Neural progenitor cell (in vitro differentiated cells): ENCODE results near the gene UBE2I. TPM values are rescaled to one million over a fixed set of nuclear protein-coding genes. Genes with fewer than 3 reads are reported as not detected.
A peak's percentile ranks its signal among the peaks of the same experiment; 100 is the strongest.

Experiments
- DNase-seq: peaks from one replicate; pipeline ENCODE4 v3.0.0-alpha.2; 2016; ENCODE audit warnings: low spot score
- H2AFZ ChIP-seq: fragments of 200-600 bp; sonication (generic); replicated peaks from 2 replicates; pipeline ENCODE4 v1.6.1; 2016; ENCODE audit warnings: antibody characterized with exemption
- H3F3A ChIP-seq: fragments of 200-600 bp; sonication (generic); 2 replicates; pipeline ENCODE4 v1.6.1; 2016; ENCODE audit warnings: antibody characterized with exemption, low read depth
- H3K27ac ChIP-seq: fragments of 200-600 bp; sonication (generic); 2 replicates; pipeline ENCODE4 v1.5.1; 2016; ENCODE audit warnings: mild to moderate bottlenecking
- H3K27me3 ChIP-seq: fragments of 200-600 bp; sonication (generic); 2 replicates; pipeline ENCODE4 v1.6.1; 2016; ENCODE audit warnings: mild to moderate bottlenecking, moderate library complexity
- H3K36me3 ChIP-seq: fragments of 200-600 bp; sonication (generic); 2 replicates; pipeline ENCODE4 v1.5.1; 2016
- H3K4me1 ChIP-seq: fragments of 200-600 bp; sonication (generic); 2 replicates; pipeline ENCODE4 v1.6.1; 2016; ENCODE audit warnings: mixed run types
- H3K4me2 ChIP-seq: fragments of 200-600 bp; sonication (generic); 2 replicates; pipeline ENCODE4 v1.6.1; 2016
- H3K4me3 ChIP-seq: fragments of 200-600 bp; sonication (generic); 2 replicates; pipeline ENCODE4 v1.5.1; 2016
- H3K79me2 ChIP-seq: fragments of 200-600 bp; sonication (generic); 2 replicates; pipeline ENCODE4 v1.6.1; 2016; ENCODE audit warnings: low read depth
- H3K9ac ChIP-seq: fragments of 200-600 bp; sonication (generic); 2 replicates; pipeline ENCODE4 v1.6.1; 2016
- H3K9me3 ChIP-seq: fragments of 200-600 bp; sonication (generic); 2 replicates; pipeline ENCODE4 v1.5.1; 2016; ENCODE audit warnings: low read depth
- H4K20me1 ChIP-seq: fragments of 200-600 bp; sonication (generic); 2 replicates; pipeline ENCODE4 v1.6.1; 2016; ENCODE audit warnings: low read depth
- H3K27ac Mint-ChIP-seq: 3 replicates; pipeline ENCODE4 v1.8.0; 2021; ENCODE audit warnings: mixed read lengths
- H3K27me3 Mint-ChIP-seq: 2 replicates; pipeline ENCODE4 v1.8.0; 2022; ENCODE audit warnings: low read depth, mild to moderate bottlenecking, inconsistent platforms, moderate library complexity, mixed read lengths; ENCODE audit not compliant: insufficient read depth
- H3K36me3 Mint-ChIP-seq: 3 replicates; pipeline ENCODE4 v1.8.0; 2021; ENCODE audit warnings: mixed read lengths
- H3K4me1 Mint-ChIP-seq: 3 replicates; pipeline ENCODE4 v1.8.0; 2021; ENCODE audit warnings: mixed read lengths
- H3K4me3 Mint-ChIP-seq: 3 replicates; pipeline ENCODE4 v1.8.0; 2021; ENCODE audit warnings: mild to moderate bottlenecking, moderate library complexity, mixed read lengths
- H3K9me3 Mint-ChIP-seq: 3 replicates; pipeline ENCODE4 v1.8.0; 2020; ENCODE audit warnings: mixed read lengths
- CTCF ChIP-seq: fragments of 200-600 bp; sonication (generic); IDR thresholded peaks from 2 replicates; pipeline ENCODE4 v1.5.1; 2017; ENCODE audit warnings: antibody characterized with exemption, mild to moderate bottlenecking
- EZH2 ChIP-seq: fragments of 200-600 bp; sonication (generic); IDR thresholded peaks from 2 replicates; pipeline ENCODE4 v1.6.1; 2017; ENCODE audit warnings: antibody characterized with exemption, mild to moderate bottlenecking, moderate library complexity
- EZH2phosphoT487 ChIP-seq: fragments of 200-600 bp; sonication (generic); IDR thresholded peaks from 2 replicates; pipeline ENCODE4 v1.6.1; 2017; ENCODE audit warnings: antibody characterized with exemption
- total RNA-seq: library from RNA; depleted of rRNA; stranded (reverse); fragments of >200 nt; gene quantifications from 2 replicates; pipeline ENCODE4 v1.2.3, GENCODE V29; 2015; ENCODE audit warnings: low replicate concordance

UBE2I gene
- total RNA-seq, 1 donor from 2014 or later = 239 TPM

GRCh38 chr16:1335211-1335971 lies 26.0 kb downstream of the UBE2I start:
- Histone ChIP-seq H3K79me2 (no peaks in the 10 kb centered on the region), H3K27ac (no peak overlapping the region), H3F3A (peaks cover 20% of the 10 kb centered on the region), H3K36me3 (no peaks in the 10 kb centered on the region), H3K9me3 (no peaks in the 10 kb centered on the region), H2AFZ (no peak overlapping the region), H3K27me3 (peaks cover 99% of the 10 kb centered on the region), H3K9ac (no peak overlapping the region), H3K4me2 (no peak overlapping the region), H3K4me3 (no peak overlapping the region), H4K20me1 (peaks cover 52% of the 10 kb centered on the region), H3K4me1 (peaks cover 16% of the 10 kb centered on the region)
- TF ChIP-seq CTCF = no peak
- TF ChIP-seq EZH2 = no peak
- TF ChIP-seq EZH2phosphoT487 = no peak
- Mint-ChIP-seq H3K4me3 (peak overlapping the region; percentile 73), H3K36me3 (no peaks in the 10 kb centered on the region), H3K27ac (no peak overlapping the region), H3K4me1 (peaks cover 36% of the 10 kb centered on the region), H3K27me3 (peaks cover 15% of the 10 kb centered on the region), H3K9me3 (no peaks in the 10 kb centered on the region)
- DNase-seq = no peak

GRCh38 chr16:1335996-1336395 lies 26.6 kb downstream of the UBE2I start:
- peaks cover 15% of the 10 kb centered on the region for H3K27me3 Mint-ChIP-seq
- peaks cover 99% of the 10 kb centered on the region for H3K27me3 ChIP-seq

GRCh38 chr16:1336619-1337018 lies 27.2 kb downstream of the UBE2I start:
- DNase-seq = no peak
- Mint-ChIP-seq H3K36me3 (no peaks in the 10 kb centered on the region), H3K9me3 (no peaks in the 10 kb centered on the region), H3K27ac (peak overlapping the region; percentile 74), H3K4me3 (peak overlapping the region; percentile 73), H3K4me1 (peaks cover 34% of the 10 kb centered on the region), H3K27me3 (peaks cover 13% of the 10 kb centered on the region)
- Histone ChIP-seq H3F3A (peaks cover 16% of the 10 kb centered on the region), H3K9me3 (no peaks in the 10 kb centered on the region), H3K79me2 (no peaks in the 10 kb centered on the region), H3K4me2 (no peak overlapping the region), H3K4me3 (no peak overlapping the region), H3K27me3 (peaks cover 99% of the 10 kb centered on the region), H3K4me1 (peaks cover 13% of the 10 kb centered on the region), H3K36me3 (no peaks in the 10 kb centered on the region), H2AFZ (no peak overlapping the region), H3K9ac (no peak overlapping the region), H3K27ac (no peak overlapping the region), H4K20me1 (peaks cover 52% of the 10 kb centered on the region)
- no peak for TF ChIP-seq CTCF
- no peak for TF ChIP-seq EZH2
- TF ChIP-seq EZH2phosphoT487 = no peak

More at GRCh38 chr16:1335996-1336395, 26.6 kb downstream of the UBE2I start:
- Mint-ChIP-seq H3K27ac (no peak overlapping the region), H3K9me3 (no peaks in the 10 kb centered on the region), H3K36me3 (no peaks in the 10 kb centered on the region), H3K4me3 (peak overlapping the region; percentile 73), H3K4me1 (peaks cover 36% of the 10 kb centered on the region)
- Histone ChIP-seq H3K9me3 (no peaks in the 10 kb centered on the region), H3K4me3 (no peak overlapping the region), H3K4me2 (no peak overlapping the region), H3K36me3 (no peaks in the 10 kb centered on the region), H4K20me1 (peaks cover 52% of the 10 kb centered on the region), H3K79me2 (no peaks in the 10 kb centered on the region), H3K9ac (no peak overlapping the region), H3K27ac (no peak overlapping the region), H3F3A (peaks cover 20% of the 10 kb centered on the region), H3K4me1 (peaks cover 16% of the 10 kb centered on the region), H2AFZ (no peak overlapping the region)
- TF ChIP-seq EZH2phosphoT487 (no peak), CTCF (peak; percentile 31), EZH2 (no peak)
- peak; percentile 83 for DNase-seq
